NCI-H526 treated with DMSO at 0.1 percent for 48 hours (cell line): ENCODE measurements around the gene OCIAD1.
A peak's percentile ranks its signal among the peaks of the same experiment; 100 is the strongest.

ENCODE experiments used
- DNase-seq: peaks from one replicate; lab custom pipeline; 2025; lab: John Stamatoyannopoulos, UW

The OCIAD1 gene

DNA sequence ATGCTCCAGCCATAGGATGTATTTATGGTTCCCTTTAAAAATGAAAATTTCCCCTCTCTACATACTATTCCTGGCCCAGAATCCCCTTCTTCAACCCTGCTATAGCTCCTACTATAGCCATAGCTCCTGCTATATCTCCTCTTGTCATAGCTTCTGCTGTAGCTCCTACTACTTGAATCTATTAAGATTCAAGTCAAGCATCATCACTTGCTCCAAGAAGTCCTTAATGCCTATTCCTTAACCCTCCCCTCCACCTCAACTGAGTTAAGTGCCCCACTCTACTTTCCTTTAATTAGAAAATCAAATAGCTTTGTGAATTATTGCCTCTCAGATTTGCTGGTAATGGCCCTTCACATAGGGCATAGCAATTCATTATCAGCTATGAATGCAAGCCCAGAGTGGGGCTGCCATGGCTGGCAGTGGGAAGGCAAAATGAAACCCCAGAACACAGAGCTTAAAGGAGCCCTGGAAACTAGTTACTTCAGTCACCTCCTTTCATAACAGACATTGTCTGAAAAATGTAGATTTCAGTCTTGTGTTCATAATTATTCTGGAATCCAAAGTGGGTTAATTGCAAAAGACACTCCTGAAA lies 60.2 kb downstream of the OCIAD1 start:
- DNase-seq, result no peak

- no peak for DNase-seq
Measured at GRCh38 chr4:48896845-48897244, 66.0 kb downstream of the OCIAD1 start.

DNA sequence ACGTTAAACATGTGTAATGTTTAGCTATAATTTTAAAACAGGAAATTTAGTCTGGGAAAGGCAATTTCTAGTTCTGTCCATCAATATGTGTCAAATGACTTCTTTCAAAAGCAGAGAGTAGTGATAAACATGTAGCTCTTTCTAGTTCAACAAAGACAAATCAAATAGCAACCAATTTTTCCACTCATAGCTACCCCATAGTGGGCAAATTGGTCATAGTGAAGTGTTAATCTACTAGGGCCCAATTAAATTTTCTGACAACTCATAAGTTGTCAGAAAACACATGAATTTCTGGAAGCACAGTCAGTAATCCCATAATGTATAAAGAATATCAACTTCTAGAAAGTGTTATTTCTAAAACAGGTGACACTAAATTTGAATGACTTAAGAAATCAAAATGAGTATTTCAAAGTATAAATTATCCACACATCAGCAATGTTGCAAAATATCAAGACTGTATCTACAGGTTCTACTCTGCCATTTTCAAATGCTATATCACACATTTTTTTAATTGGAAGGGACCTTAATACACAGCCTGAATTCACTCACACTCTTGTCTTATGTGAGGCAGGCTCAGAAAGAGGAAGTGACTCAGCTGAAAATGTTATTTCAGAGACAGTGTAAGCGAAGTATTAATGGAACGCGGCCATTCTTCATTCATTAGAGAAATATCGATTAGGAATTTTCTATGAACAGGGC lies 68.0 kb downstream of the OCIAD1 start:
- no peak for DNase-seq

DNA sequence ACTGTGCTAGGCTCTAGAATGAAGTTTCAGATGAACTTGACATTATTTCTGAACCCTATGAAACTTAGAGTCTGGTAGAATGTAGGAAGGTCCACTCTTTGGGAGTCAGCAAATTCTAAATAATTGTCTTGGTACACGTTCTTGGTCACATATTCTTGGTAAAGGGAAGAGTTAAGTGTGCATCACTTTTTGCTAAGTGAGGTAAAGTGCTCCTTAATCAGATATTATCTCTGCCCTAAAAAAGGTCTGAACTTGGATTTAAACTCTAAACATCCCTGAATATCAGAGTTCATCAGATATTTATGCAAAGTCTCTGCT lies 68.5 kb downstream of the OCIAD1 start:
- no peak for DNase-seq

- DNase-seq, result no peak
Measured at GRCh38 chr4:48899950-48900349, 69.1 kb downstream of the OCIAD1 start.

DNA sequence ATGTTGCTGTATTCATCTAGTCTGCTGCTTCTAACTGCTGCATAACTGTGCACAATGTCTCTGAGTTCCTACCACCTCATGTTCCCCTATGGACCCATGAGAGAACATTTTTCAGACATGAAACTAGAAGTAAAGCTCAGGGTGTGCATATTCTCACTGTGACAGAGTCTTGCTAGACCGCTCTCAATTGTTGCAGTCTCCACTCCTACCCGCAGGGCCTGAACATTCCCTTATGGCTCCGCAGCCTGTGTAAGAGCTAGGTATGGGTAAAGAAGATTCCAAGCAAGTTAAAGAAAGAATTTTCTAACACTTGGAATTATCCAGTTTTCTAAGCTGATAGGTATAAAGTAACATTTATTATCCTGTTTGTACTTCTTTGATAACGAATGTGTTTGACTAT lies 70.3 kb downstream of the OCIAD1 start:
- DNase-seq, result no peak

GRCh38 chr4:48902266-48902665 lies 71.4 kb downstream of the OCIAD1 start:
- DNase-seq, result no peak

DNA sequence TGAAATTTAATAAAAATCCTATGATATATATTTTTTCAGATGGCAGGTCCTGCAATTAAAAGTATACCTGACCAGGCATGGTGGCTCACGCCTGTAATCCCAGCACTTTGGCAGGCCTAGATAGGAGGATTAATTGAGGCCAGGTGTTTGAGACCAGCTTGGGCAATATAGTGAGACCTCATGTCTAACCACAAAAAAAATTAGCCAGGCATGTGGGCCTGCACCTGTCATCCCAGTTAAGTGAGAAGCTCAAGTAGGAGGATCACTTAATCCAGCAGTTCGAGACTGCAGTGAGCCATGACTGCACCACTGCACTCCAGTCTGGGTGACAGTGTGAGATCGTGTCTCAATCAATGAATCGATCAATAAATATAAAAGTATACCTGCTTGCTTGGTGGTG lies 73.2 kb downstream of the OCIAD1 start:
- no peak for DNase-seq

GRCh38 chr4:48904541-48905142 lies 73.8 kb downstream of the OCIAD1 start:
- DNase-seq, result no peak

- DNase-seq, result no peak
Measured at GRCh38 chr4:48905363-48906015, 74.6 kb downstream of the OCIAD1 start.

GRCh38 chr4:48906206-48907173 lies 75.6 kb downstream of the OCIAD1 start, which contains the start of gene OCIAD2:
Gene OCIAD2, minus strand, starts transcription at chr4:48906774. Its CDS starts 2,225 bp downstream, at chr4:48904549.
- DNase-seq, result peak; percentile 70

- no peak for DNase-seq
Measured at GRCh38 chr4:48907706-48908477, 77.0 kb downstream of the OCIAD1 start.

DNA sequence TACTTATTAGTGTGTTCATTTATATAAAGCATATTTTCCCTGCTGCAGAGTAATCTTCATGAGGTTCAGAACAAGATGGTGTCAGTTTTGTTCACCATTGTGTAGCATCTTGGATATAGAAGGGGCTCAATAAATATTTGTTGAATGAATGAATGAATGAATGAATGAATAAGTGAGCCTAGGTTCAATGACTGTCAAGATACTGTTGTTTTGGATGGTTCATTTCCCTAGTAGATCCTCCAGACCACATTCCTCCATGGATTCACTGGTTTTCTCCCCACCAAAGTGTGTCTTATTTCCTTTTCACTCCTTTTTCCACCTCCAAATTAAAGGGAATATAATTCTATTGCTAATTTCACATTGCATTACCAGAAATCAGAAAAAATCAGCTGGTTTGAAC lies 77.8 kb downstream of the OCIAD1 start:
- no peak for DNase-seq

- no peak for DNase-seq
Measured at GRCh38 chr4:48909697-48910096, 78.8 kb downstream of the OCIAD1 start.

DNA sequence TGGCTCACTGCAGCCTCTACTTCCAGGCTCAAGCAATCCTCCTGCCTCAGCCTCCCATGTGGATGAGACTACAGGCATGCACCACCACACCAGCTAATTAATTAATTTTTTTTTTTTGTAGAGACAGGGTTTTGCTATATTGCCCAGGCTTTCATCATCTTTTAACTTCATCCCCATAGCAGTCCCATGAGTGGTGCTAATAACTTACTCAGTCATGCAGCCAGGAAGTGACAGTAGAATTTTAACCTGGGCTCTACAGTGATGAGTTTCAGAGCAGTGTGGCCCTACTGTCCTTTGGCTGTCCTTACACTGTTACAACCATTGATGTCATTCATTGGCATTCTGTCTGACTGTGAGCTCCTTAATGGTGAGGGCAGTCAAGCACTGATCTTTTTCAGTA lies 79.6 kb downstream of the OCIAD1 start:
- DNase-seq, result no peak
